Tibial nerve (tissue), 4 donors: ENCODE results near the gene MAZ. TPM values are rescaled to one million over a fixed set of nuclear protein-coding genes. Genes with fewer than 3 reads are reported as not detected.

Experiments
- DNase-seq, 2 donors: peaks; one replicate each; pipeline ENCODE4 v3.0.0-alpha.2; 2019; ENCODE audit warnings: low spot score in 2 of 2
- H3K27ac ChIP-seq, 4 donors: fragments of 200-600 bp; sonication (generic) in 3 of 4; one replicate each; pipeline ENCODE4 v1.5.1; 2017 to 2019; ENCODE audit warnings: mild to moderate bottlenecking in 1 of 4
- H3K27me3 ChIP-seq, 2 donors: fragments of 200-600 bp; sonication (generic) in 1 of 2; one replicate each; pipeline versions ENCODE4 v1.5.1 to v1.6.0; 2017 to 2019
- H3K36me3 ChIP-seq, 3 donors: fragments of 200-600 bp; sonication (generic); one replicate each; pipeline ENCODE4 v1.5.1; 2018 to 2019
- H3K4me1 ChIP-seq, 4 donors: fragments of 200-600 bp; sonication (generic) in 3 of 4; one replicate each; pipeline ENCODE4 v1.5.1; 2017 to 2019
- H3K4me3 ChIP-seq, 4 donors: fragments of 200-600 bp; sonication (generic) in 3 of 4; one replicate each; pipeline ENCODE4 v1.5.1; 2017 to 2019; ENCODE audit warnings: mild to moderate bottlenecking in 1 of 4, moderate library complexity in 1 of 4
- H3K9me3 ChIP-seq, 4 donors: fragments of 200-600 bp; sonication (generic) in 3 of 4; one replicate each; pipeline ENCODE4 v1.5.1; 2017 to 2019
- EP300 ChIP-seq, 2 donors: sonication (generic); formaldehyde crosslinking; IDR thresholded peaks; one replicate each; pipeline ENCODE4 v1.6.1; 2017; ENCODE audit warnings: antibody characterized with exemption in 2 of 2, mild to moderate bottlenecking in 1 of 2
- POLR2A ChIP-seq, 2 donors: fragments of 450-650 bp; IDR thresholded peaks; one replicate each; pipeline ENCODE4 v1.6.1; 2017; ENCODE audit warnings: antibody characterized with exemption in 2 of 2, mild to moderate bottlenecking in 2 of 2, moderate library complexity in 2 of 2
- WGBS, 2 donors: methylation state at CpG; one replicate each; pipeline ENCODE4 v1.1.5; 2018; 5-methylcytosine and 5-hydroxymethylcytosine counted together
- total RNA-seq, 4 donors: library from RNA; depleted of rRNA; stranded (reverse); fragments of >200 nt; gene quantifications; one replicate each; pipeline ENCODE4 v1.1.0, GENCODE V29; 2016
- TF ChIP-seq, protein P1 (sequence below), 5 experiments: fragments of 200-600 bp in 3 of 5; fragments of 450-650 bp in 2 of 5; sonication (generic) in 3 of 5; IDR thresholded peaks; one replicate each; pipeline ENCODE4 v1.5.1; 2016 to 2019; ENCODE audit warnings: antibody characterized with exemption in 5 of 5, mild to moderate bottlenecking in 3 of 5, moderate library complexity in 2 of 5

Gene MAZ
- total RNA-seq, 4 donors from 2014 or later = 40.0 to 75.9 (median 62.0) TPM

DNA sequence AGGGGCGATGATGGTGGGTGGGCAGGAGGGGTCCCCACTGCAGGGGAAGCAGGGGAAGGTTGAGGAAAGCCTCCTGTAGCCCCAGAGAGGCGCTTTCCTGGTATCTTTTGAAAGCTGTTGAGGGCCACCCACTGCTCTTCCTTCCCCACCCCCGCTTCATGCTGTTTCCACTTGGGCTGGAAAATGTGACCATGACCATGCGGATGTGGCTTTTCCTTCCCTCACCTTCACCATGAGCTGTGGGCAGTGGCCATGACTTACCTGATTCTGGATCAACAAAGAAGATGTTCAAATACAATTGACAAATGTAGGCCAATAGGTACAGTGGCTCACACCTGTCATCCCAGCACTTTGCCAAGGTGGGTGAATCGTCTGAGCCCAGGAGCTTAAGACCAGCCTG is 27.8 kb downstream of the MAZ start:
- Histone ChIP-seq H3K36me3 (peaks cover 6 to 93% (median 27%) of the 10 kb centered on the region in 3 donors), H3K27me3 (no peaks in the 10 kb centered on the region), H3K4me3 (no peak overlapping the region), H3K9me3 (no peaks in the 10 kb centered on the region), H3K27ac (no peak overlapping the region), H3K4me1 (peaks cover 0 to 4% (median 0%) of the 10 kb centered on the region in 4 donors)
- no peak for DNase-seq
- 95 to 98% methylated on average over 4 to 5 of the region's 5 CpGs for WGBS, 2 donors
- TF ChIP-seq POLR2A (IDR thresholded peaks at IDR 0.05) (no peak), EP300 (IDR thresholded peaks at IDR 0.05) (no peak)
- TF ChIP-seq, protein P1, sequence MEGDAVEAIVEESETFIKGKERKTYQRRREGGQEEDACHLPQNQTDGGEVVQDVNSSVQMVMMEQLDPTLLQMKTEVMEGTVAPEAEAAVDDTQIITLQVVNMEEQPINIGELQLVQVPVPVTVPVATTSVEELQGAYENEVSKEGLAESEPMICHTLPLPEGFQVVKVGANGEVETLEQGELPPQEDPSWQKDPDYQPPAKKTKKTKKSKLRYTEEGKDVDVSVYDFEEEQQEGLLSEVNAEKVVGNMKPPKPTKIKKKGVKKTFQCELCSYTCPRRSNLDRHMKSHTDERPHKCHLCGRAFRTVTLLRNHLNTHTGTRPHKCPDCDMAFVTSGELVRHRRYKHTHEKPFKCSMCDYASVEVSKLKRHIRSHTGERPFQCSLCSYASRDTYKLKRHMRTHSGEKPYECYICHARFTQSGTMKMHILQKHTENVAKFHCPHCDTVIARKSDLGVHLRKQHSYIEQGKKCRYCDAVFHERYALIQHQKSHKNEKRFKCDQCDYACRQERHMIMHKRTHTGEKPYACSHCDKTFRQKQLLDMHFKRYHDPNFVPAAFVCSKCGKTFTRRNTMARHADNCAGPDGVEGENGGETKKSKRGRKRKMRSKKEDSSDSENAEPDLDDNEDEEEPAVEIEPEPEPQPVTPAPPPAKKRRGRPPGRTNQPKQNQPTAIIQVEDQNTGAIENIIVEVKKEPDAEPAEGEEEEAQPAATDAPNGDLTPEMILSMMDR (IDR thresholded peaks at IDR 0.05) = no peak

DNA sequence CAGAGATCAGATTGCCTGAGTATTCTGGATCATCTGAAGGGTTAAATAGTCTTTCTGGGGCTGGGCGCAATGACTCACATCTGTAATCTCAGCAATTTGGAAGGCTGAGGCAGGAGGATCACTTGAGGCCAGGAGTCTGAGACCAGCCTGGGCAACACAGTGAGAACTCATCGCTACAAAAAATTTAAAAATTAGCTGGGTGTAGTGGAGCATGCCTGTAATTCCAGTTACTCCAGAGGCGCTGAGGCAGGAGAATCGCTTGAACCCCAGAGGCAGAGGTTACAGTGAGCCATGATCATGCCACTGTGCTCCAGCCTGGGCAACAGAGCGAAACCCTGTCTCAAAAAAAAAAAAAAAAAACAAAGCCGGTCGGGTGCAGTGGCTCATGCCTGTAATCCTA is 29.6 kb downstream of the MAZ start:
- H3K27ac ChIP-seq = no peak overlapping the region
- 82 to 85% methylated on average over 7 of the region's 7 CpGs for WGBS, 2 donors
- no peak for DNase-seq
- no peaks in the 10 kb centered on the region for H3K27me3 ChIP-seq
- peaks cover 4 to 98% (median 30%) of the 10 kb centered on the region in 3 donors for H3K36me3 ChIP-seq
- H3K4me1 ChIP-seq = no peaks in the 10 kb centered on the region
- TF ChIP-seq, protein P1 (IDR thresholded peaks at IDR 0.05) = no peak
- TF ChIP-seq EP300 (IDR thresholded peaks at IDR 0.05) = no peak
- TF ChIP-seq POLR2A (IDR thresholded peaks at IDR 0.05) = no peak
- H3K9me3 ChIP-seq = no peaks in the 10 kb centered on the region
- no peak overlapping the region for H3K4me3 ChIP-seq

DNA sequence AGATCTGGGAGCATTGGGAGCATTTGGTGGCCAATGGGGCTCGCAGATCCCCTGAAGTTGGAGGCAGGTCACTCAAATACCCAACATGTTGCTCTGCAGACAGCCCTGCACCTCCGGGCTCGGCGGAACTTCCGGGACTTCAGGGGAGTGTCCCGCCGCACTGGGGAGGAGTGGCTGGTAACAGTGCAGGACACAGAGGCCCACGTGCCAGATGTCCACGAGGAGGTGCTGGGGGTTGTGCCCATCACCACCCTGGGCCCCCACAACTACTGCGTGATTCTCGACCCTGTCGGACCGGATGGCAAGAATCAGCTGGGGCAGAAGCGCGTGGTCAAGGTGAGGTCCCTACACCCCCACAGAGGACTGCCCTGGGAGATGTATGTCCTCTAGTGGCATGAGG is 30.3 kb downstream of the MAZ start:
- DNase-seq = no peak
- H3K36me3 ChIP-seq = peaks cover 4 to 98% (median 33%) of the 10 kb centered on the region in 3 donors
- no peaks in the 10 kb centered on the region for H3K9me3 ChIP-seq
- no peaks in the 10 kb centered on the region for H3K27me3 ChIP-seq
- H3K27ac ChIP-seq = no peak overlapping the region
- no peaks in the 10 kb centered on the region for H3K4me1 ChIP-seq
- WGBS, 2 donors = 82 to 83% methylated on average over 9 to 15 of the region's 15 CpGs
- TF ChIP-seq POLR2A (IDR thresholded peaks at IDR 0.05) (no peak), EP300 (IDR thresholded peaks at IDR 0.05) (no peak)
- TF ChIP-seq, protein P1 (IDR thresholded peaks at IDR 0.05) = no peak
- no peak overlapping the region for H3K4me3 ChIP-seq

DNA sequence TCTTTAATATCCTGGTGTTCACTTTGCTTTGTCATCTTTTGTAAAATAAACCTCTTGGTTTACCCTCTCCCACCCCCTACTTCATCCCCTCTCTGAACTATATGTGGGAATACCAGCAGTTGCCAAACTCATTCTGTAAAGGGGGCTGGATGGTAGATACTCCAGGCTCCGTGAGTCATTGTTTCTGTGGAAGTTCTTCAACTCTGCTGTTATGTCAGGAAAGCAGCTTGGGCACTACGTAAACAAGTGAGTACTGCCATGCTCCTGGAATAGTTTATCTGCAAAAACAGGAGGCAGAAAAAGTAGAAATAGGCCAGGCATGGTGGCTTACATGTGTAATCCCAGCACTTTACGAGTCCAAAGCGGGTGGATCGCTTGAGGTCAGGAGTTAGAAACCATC is 31.5 kb downstream of the MAZ start:
- no peak overlapping the region for H3K4me3 ChIP-seq
- H3K4me1 ChIP-seq = no peaks in the 10 kb centered on the region
- no peaks in the 10 kb centered on the region for H3K9me3 ChIP-seq
- TF ChIP-seq, protein P1 (IDR thresholded peaks at IDR 0.05) = no peak
- TF ChIP-seq EP300 (IDR thresholded peaks at IDR 0.05) (no peak), POLR2A (IDR thresholded peaks at IDR 0.05) (no peak)
- peaks cover 6 to 98% (median 32%) of the 10 kb centered on the region in 3 donors for H3K36me3 ChIP-seq
- 87 to 92% methylated on average over 5 of the region's 5 CpGs for WGBS, 2 donors
- H3K27ac ChIP-seq = no peak overlapping the region
- DNase-seq = no peak
- H3K27me3 ChIP-seq = no peaks in the 10 kb centered on the region

DNA sequence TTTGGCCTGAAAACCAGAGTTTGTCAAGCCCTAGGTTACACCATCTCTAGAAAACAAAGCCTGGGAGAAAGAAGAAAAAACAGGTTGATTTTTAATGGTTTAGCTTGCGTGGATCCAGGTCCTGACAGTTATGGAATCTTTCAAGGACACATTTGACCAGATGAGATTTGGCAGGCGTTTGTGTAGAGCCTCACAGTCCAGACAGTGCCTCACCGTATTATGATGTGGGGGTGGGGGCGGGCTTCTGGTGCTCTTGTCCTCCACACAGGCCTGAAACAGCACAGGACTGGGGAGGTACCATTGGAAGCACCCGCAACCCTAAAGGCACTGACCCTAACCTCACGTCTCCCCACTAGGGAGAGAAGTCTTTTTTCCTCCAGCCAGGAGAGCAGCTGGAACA is 33.5 kb downstream of the MAZ start:
- peaks cover 6 to 100% (median 26%) of the 10 kb centered on the region in 3 donors for H3K36me3 ChIP-seq

More for the DNA sequence above, 33.5 kb downstream of the MAZ start:
- WGBS, 2 donors = 70 to 83% methylated on average over 6 of the region's 6 CpGs
- Histone ChIP-seq H3K27me3 (no peaks in the 10 kb centered on the region), H3K27ac (no peak overlapping the region), H3K4me1 (no peaks in the 10 kb centered on the region), H3K4me3 (no peak overlapping the region), H3K9me3 (no peaks in the 10 kb centered on the region)
- TF ChIP-seq, protein P1 (IDR thresholded peaks at IDR 0.05) = no peak
- no peak for TF ChIP-seq EP300 (IDR thresholded peaks at IDR 0.05)
- no peak for TF ChIP-seq POLR2A (IDR thresholded peaks at IDR 0.05)
- no peak for DNase-seq
